Sigmoid colon (tissue), 4 donors: ENCODE results near the gene ZFP30.

Source experiments
- CTCF ChIP-seq, 4 experiments: fragments of 450-650 bp in 3 of 4; fragments of 200-600 bp in 1 of 4; IDR thresholded peaks; one replicate each; pipeline ENCODE4 v1.5.1; 2016 to 2019; ENCODE audit warnings: antibody characterized with exemption in 4 of 4, mild to moderate bottlenecking in 3 of 4, moderate library complexity in 2 of 4
- EP300 ChIP-seq, 4 donors: sonication (generic); formaldehyde crosslinking; IDR thresholded peaks; one replicate each; pipeline ENCODE4 v1.6.1; 2017; ENCODE audit warnings: antibody characterized with exemption in 4 of 4
- POLR2A ChIP-seq, 2 donors: fragments of 450-650 bp; IDR thresholded peaks; one replicate each; pipeline ENCODE4 v1.6.1; 2016; ENCODE audit warnings: antibody characterized with exemption in 2 of 2, mild to moderate bottlenecking in 2 of 2, moderate library complexity in 2 of 2
- POLR2AphosphoS5 ChIP-seq, 4 donors: sonication (generic); formaldehyde crosslinking; IDR thresholded peaks; one replicate each; pipeline ENCODE4 v1.6.1; 2017; ENCODE audit warnings: antibody characterized with exemption in 4 of 4

GRCh38 chr19:37594982-37595382, 60.3 kb downstream of the ZFP30 start:
- TF ChIP-seq CTCF (IDR thresholded peaks at IDR 0.05) (no peak), POLR2A (IDR thresholded peaks at IDR 0.05) (no peak), EP300 (IDR thresholded peaks at IDR 0.05) (no peak), POLR2AphosphoS5 (IDR thresholded peaks at IDR 0.05) (no peak)
